Measurements from ENCODE around the gene APOBR. TPM values are rescaled to one million over a fixed set of nuclear protein-coding genes. Genes with fewer than 3 reads are reported as not detected.
"Not testable (repeated sequence)": the region's sequence is repeated elsewhere in the genome, so short reads cannot be mapped to it uniquely, and the experiment has no call there.

APOBR gene
- total RNA-seq, 1 experiment from 2014 or later: 0.03 TPM

DNA sequence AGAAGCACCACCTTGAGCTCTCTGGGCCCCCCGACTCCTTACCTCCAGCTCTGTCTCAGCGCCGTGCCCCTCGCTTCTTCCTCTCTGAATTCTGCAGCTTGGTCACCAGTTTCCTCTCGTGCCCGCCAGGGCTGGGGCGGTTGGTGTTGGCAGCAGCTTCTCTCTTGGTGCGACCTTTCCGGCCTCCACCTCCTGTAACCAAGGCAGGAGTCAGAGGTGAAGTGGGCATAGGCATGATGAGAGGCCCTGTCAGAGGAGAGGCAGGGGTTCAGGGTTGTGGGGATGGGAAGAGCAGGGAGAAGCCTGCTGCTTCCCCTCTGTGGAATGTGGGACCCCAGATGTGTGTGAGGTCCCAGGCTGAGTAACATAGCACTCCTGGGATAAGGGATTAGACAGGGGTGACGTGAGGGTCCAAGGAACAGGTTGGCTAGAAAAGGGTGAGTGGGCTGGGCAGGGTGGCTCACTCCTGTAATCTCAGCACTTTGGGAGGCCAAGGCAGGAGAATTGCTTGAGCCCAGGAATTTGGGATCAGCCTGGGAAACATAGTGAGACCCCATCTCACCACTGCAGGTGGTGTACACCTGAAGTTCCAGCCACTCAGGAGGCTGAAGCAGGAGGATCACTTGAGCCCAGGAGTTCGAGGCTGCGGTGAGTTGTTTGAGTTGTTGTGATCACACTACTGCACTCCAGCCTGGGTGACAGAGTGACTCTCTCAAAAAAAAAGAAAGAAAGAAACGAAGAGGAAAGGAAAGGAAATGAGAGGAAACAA lies 43.7 kb downstream of the APOBR start:
- in situ Hi-C loops (cut with HindIII; ENCODE audit: low pct_unique_long_range_greater_than_20kb, low sequenced_read_pairs): no loop called here
- no peak for DNase-seq (ENCODE audit: low read depth, low spot score)

DNA sequence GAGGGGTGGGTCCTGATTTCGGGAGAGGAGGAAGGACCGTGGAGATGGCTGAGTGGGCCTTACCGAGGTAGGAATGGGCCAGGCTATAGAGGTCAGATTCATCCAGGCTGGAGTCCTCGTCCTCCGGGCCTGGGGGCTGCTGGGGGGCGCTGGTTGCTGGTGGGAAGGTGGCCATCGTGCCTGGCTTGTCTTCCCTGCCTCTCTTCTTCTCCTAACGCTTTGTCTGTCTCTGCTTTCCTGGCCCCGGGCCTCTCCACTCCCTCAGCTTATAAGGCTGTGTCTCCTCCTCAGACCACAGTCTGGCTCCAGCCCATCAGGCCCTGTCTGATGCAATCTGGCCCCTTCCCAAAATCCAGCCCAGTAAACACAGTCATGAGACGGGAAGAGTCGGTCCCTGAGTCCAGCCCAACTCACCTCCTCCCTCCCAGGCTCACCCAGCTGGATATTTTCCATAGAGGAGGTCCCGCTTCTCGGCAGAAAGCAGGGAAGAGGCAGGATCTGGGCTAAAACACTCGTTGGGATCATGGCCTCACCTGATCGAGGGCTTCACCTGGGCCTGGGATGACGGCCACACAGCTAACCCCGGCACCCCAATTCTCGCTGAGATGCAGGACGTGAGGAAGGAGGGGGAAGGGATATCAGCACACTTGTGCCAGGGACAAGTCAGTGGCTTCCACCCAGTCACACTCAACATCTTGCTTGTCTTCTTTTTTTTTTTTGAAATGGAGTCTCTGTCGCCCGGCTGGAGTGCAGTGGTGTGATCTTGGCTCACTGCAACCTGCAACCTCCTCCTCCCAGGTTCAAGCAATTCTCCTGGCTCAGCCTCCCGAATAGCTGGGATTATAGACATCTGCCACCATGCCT lies 44.5 kb downstream of the APOBR start, which contains the start of gene NUPR1:
NUPR1 (minus strand) TSS at position 242 of the 864 bp plus-strand sequence; CDS start at position 175, 67 bp downstream.
- in situ Hi-C loops (cut with HindIII; ENCODE audit: low pct_unique_long_range_greater_than_20kb, low sequenced_read_pairs): no loop called here
- DNase-seq (ENCODE audit: low read depth, low spot score): peak; percentile 93

DNA sequence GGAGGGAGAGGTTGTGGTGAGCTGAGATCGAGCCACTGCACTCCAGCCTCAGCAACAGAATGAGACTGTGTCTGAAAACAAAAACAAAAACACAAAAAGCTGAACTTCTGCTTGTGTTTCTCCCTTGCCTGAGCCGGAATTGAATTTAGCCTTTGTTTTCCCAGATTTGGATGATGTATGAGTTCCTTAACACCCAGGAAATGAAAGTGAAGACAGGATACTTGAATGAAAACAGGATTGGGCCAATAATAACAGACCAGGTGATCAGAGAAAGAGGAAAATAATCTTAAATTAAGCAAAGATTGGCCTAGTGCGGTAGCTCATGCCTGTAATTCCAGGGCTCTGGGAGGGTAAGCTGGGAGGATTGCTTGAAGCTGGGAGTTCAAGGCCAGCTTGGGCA lies 45.9 kb downstream of the APOBR start:
- in situ Hi-C loops (cut with HindIII; ENCODE audit: low pct_unique_long_range_greater_than_20kb, low sequenced_read_pairs): no loop called here
- DNase-seq (ENCODE audit: low read depth, low spot score): peak; percentile 43

DNA sequence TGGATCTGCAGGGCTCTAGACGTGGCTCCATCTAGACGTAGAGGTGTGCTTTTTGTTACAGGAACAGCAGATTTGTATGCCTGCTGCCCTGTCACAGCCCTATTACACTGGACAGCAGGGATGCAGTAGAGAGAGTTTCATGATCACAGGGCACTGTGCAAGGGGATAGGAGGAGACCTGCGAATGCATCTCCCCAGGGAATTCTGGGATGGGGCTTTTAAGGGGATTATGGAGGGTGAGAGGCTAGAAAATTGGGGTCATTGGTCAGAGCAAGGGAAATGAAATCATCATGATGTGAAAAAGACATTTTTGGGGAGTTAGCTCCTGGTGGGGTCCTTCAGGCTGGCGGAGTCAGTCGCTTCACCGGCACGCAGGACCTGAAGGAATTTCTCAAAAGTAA lies 48.2 kb downstream of the APOBR start:
- DNase-seq (ENCODE audit: low read depth, low spot score): no peak
- in situ Hi-C loops (cut with HindIII; ENCODE audit: low pct_unique_long_range_greater_than_20kb, low sequenced_read_pairs): no loop called here

DNA sequence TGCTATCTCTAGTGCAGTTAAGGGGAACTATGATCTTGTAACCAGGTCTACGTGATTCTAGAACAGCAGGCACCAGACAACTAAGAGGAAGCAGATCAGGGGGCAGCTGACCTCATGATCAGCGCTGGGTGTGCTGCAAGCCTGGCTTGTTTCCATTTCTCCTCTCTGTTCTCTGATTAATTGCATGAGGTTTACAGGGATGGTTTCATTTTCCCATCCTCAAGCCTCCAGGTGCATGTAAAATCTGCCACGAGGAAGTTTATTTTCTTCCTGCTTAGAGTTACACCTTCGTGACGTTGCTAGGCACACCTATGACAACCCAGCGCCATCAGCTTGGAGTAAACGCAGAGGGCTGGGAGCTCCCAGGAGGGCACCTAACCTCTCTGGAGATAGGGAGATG lies 48.6 kb downstream of the APOBR start:
- no peak for DNase-seq (ENCODE audit: low read depth, low spot score)
- in situ Hi-C loops (cut with HindIII; ENCODE audit: low pct_unique_long_range_greater_than_20kb, low sequenced_read_pairs): no loop called here

DNA sequence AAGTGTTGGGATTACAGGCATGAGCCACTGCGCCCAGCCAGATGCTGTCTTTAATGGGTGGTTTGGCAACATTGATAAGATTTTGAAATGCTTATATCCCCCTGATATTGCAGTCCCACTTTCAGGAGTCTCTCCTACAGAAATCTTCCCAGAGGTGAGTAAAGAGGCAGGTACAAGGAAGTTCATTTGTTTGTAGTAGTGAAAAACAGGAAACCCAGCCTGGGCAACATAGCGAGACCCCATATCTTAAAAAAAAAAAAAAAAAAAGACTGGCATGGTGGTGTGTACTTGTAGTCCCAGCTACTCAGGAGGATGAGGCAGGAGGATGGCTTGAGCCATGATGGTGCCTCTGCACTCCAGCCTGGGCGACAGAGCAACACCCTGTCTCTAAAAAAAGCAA lies 50.6 kb downstream of the APOBR start:
- no peak for DNase-seq (ENCODE audit: low read depth, low spot score)
- in situ Hi-C loops (cut with HindIII; ENCODE audit: low pct_unique_long_range_greater_than_20kb, low sequenced_read_pairs): no loop called here

DNA sequence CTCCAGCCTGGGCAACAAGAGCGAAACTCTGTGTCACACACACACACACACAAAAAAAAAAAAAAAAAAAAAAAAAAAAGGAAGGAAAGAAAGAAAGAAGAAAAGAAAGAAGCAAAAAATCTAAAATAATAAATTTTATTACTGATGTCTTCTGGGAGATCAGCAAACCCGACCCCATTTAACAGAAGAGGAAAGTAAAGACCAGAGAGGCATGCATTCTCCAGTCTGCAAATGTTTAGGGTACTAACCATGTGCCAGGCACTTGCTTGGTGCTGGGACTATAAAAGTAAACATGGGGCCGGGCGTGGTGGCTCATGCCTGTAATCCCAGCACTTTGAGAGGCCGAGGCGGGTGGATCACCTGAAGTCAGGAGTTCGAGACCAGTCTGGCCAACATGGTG lies 51.5 kb downstream of the APOBR start:
- DNase-seq (ENCODE audit: low read depth, low spot score); in situ Hi-C loops (cut with HindIII; ENCODE audit: low pct_unique_long_range_greater_than_20kb, low sequenced_read_pairs): not testable (repeated sequence)

DNA sequence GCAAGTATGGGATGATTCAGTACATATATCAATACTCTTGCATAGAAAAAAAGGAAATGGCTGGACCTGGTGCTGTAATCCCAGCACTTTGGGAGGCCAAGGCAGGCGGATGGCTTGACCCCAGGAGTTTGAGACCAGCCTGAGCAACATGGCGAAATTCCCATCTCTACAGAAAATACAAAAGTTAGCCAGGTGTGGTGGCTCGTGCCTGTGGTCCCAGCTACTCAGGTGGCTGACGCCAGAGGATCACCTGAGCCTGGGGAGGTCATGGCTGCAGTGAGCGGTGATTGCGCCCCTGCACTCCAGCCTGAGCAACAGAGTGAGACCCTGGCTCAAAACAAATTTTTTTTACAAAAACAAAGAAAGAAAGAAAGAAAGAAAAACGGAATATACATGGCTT lies 52.2 kb downstream of the APOBR start:
- DNase-seq (ENCODE audit: low read depth, low spot score): no peak
- in situ Hi-C loops (cut with HindIII; ENCODE audit: low pct_unique_long_range_greater_than_20kb, low sequenced_read_pairs): no loop called here

DNA sequence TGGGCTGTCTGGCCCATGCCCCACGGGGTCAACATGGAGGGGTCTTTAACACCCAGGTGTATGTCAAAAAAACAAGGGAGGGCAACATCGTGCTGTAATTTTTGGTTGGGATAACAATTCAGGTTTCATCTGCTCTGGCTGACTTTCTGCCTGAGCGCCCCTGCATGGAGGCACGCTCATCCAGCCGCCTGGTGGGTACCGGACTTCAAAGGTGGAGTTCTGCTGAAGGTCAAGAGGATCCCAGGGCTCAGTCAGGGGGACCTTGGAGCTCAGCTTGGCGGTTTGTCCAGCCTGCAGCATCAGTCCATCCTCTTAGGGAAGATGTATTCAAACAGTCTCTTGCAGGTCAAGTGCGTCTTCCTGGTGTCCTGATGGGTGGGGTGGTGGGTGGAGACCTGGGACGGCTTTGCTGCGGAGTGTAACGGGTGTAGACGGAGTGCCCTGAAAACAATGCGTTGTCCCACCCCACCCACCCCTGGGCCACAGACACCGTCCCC lies 53.9 kb downstream of the APOBR start:
- in situ Hi-C loops (cut with HindIII; ENCODE audit: low pct_unique_long_range_greater_than_20kb, low sequenced_read_pairs): no loop called here
- no peak for DNase-seq (ENCODE audit: low read depth, low spot score)

Other genes starting within 250 kb of the APOBR start
- 0.19 and 0.37 TPM in 2 replicates for gene SBK1, start 202.1 kb upstream of the APOBR start, total RNA-seq (2014; rRNA removed; shearing (Covaris generic))
- gene NPIPB6, start 131.1 kb upstream of the APOBR start, total RNA-seq (2014; rRNA removed; shearing (Covaris generic)): 0.55 TPM in 1 of 2 replicates, not detected in the other
- gene EIF3CL, start 90.8 kb upstream of the APOBR start, total RNA-seq (2014; rRNA removed; shearing (Covaris generic)): 30.1 and 47.9 TPM in 2 replicates
- gene NPIPB7, start 22.3 kb upstream of the APOBR start, total RNA-seq (2014; rRNA removed; shearing (Covaris generic)): not detected in 2 replicates
- 17.7 and 29.4 TPM in 2 replicates for gene CLN3, start 2.6 kb upstream of the APOBR start, total RNA-seq (2014; rRNA removed; shearing (Covaris generic))
- not detected in 2 replicates for gene IL27, start 12.2 kb downstream of the APOBR start, total RNA-seq (2014; rRNA removed; shearing (Covaris generic))
- 61.5 and 64.9 TPM in 2 replicates for gene NUPR1, start 44.3 kb downstream of the APOBR start, total RNA-seq (2014; rRNA removed; shearing (Covaris generic))
- gene SGF29, start 59.3 kb downstream of the APOBR start, total RNA-seq (2014; rRNA removed; shearing (Covaris generic)): 10.0 and 11.0 TPM in 2 replicates
- gene SULT1A2, start 102.4 kb downstream of the APOBR start, total RNA-seq (2014; rRNA removed; shearing (Covaris generic)): not detected in 2 replicates
- 0.43 and 3.1 TPM in 2 replicates for gene SULT1A1, start 115.4 kb downstream of the APOBR start, total RNA-seq (2014; rRNA removed; shearing (Covaris generic))
- not detected in 2 replicates for gene NPIPB8, start 143.4 kb downstream of the APOBR start, total RNA-seq (2014; rRNA removed; shearing (Covaris generic))
- 186 and 197 TPM in 2 replicates for gene EIF3C, start 216.8 kb downstream of the APOBR start, total RNA-seq (2014; rRNA removed; shearing (Covaris generic))

All from SK-MEL-5 (cell line).